GM12878 (cell line): ENCODE results near the gene MAML2. TPM values are rescaled to one million over a fixed set of nuclear protein-coding genes. Genes with fewer than 3 reads are reported as not detected.

Source experiments
- ATF3 ChIP-seq: IDR thresholded peaks from 2 replicates; pipeline ENCODE4 v1.6.1; 2011; ENCODE audit warnings: low read depth, mild to moderate bottlenecking, low read length, moderate library complexity, borderline replicate concordance; ENCODE audit errors: extremely low read depth
- BACH1 ChIP-seq: fragments of 450-650 bp; IDR thresholded peaks from 2 replicates; pipeline ENCODE4 v1.6.1; 2017; ENCODE audit warnings: mild to moderate bottlenecking, borderline replicate concordance
- BCLAF1 ChIP-seq: fragments of 450-650 bp; IDR thresholded peaks from 2 replicates; pipeline ENCODE4 v1.6.1; 2017; ENCODE audit warnings: antibody characterized with exemption, mild to moderate bottlenecking, moderate library complexity
- BHLHE40 ChIP-seq, 2 experiments: fragments of 450-650 bp in 1 of 2; IDR thresholded peaks; 2 replicates each; pipeline ENCODE4 v1.6.1; 2011 to 2017; ENCODE audit warnings: low read depth in 2 of 2, borderline replicate concordance in 1 of 2, improper control_type of control experiment in 1 of 2, low read length in 1 of 2, mild to moderate bottlenecking in 1 of 2
- CHD4 ChIP-seq: fragments of 200-600 bp; sonication (generic); IDR thresholded peaks from 2 replicates; pipeline ENCODE4 v1.6.1; 2016; ENCODE audit warnings: mild to moderate bottlenecking
- ELK1 ChIP-seq: IDR thresholded peaks from 2 replicates; pipeline ENCODE4 v1.6.1; 2012; ENCODE audit warnings: low read depth, low read length, improper control_type of control experiment
- ESRRA ChIP-seq: IDR thresholded peaks from 2 replicates; pipeline ENCODE4 v1.6.1; 2012; ENCODE audit warnings: mild to moderate bottlenecking, low read length, improper control_type of control experiment
- IRF4 ChIP-seq: IDR thresholded peaks from 2 replicates; pipeline ENCODE4 v1.6.1; 2011; ENCODE audit warnings: low read depth, low read length
- KAT2A ChIP-seq: conservative IDR thresholded peaks from 2 replicates; pipeline ENCODE4 v1.6.1; 2011; ENCODE audit warnings: low read depth, low read length; ENCODE audit not compliant: control insufficient read depth
- KLF5 ChIP-seq: fragments of 450-650 bp; IDR thresholded peaks from 2 replicates; pipeline ENCODE4 v1.6.1; 2014; ENCODE audit warnings: mild to moderate bottlenecking; ENCODE audit not compliant: partially characterized antibody
- MYB ChIP-seq: fragments of 150-350 bp; IDR thresholded peaks from 2 replicates; pipeline ENCODE4 v1.6.1; 2014; ENCODE audit warnings: mild to moderate bottlenecking, low read depth, low read length, borderline replicate concordance
- NFXL1 ChIP-seq: fragments of 450-650 bp; IDR thresholded peaks from 2 replicates; pipeline ENCODE4 v1.6.1; 2017; ENCODE audit warnings: antibody characterized with exemption, mild to moderate bottlenecking, borderline replicate concordance
- NFYB ChIP-seq: IDR thresholded peaks from 2 replicates; pipeline ENCODE4 v1.6.1; 2011; ENCODE audit warnings: low read depth, mild to moderate bottlenecking, low read length, improper control_type of control experiment, moderate library complexity; ENCODE audit not compliant: insufficient read depth
- PKNOX1 ChIP-seq: fragments of 450-650 bp; IDR thresholded peaks from 2 replicates; pipeline ENCODE4 v1.6.1; 2016; ENCODE audit warnings: mild to moderate bottlenecking
- POU2F2 ChIP-seq: IDR thresholded peaks from 3 replicates; pipeline ENCODE4 v1.6.1; 2011; ENCODE audit warnings: low read depth, mild to moderate bottlenecking, low read length, borderline replicate concordance
- RAD51 ChIP-seq: fragments of 450-650 bp; IDR thresholded peaks from 2 replicates; pipeline ENCODE4 v1.6.1; 2016; ENCODE audit warnings: moderate library complexity, mild to moderate bottlenecking, inconsistent platforms
- SIX5 ChIP-seq: IDR thresholded peaks from 2 replicates; pipeline ENCODE4 v1.6.1; 2011; ENCODE audit warnings: mild to moderate bottlenecking, low read depth, low read length, moderate library complexity; ENCODE audit not compliant: severe bottlenecking
- SMAD1 ChIP-seq: fragments of 450-650 bp; IDR thresholded peaks from 2 replicates; pipeline ENCODE4 v1.6.1; 2018; ENCODE audit warnings: mild to moderate bottlenecking, low read depth; ENCODE audit not compliant: partially characterized antibody
- ZNF622 ChIP-seq: fragments of 450-650 bp; IDR thresholded peaks from 2 replicates; pipeline ENCODE4 v1.6.1; 2017; ENCODE audit warnings: mild to moderate bottlenecking, inconsistent platforms
- ZZZ3 ChIP-seq: IDR thresholded peaks from 2 replicates; pipeline ENCODE4 v1.6.1; 2011; ENCODE audit warnings: low read depth; ENCODE audit not compliant: control insufficient read depth, insufficient read length
- polyA plus RNA-seq, 11 experiments: library from polyadenylated mRNA; depleted of rRNA in 4 of 11; unstranded in 6 of 11; stranded (reverse) in 5 of 11; fragments of >200 nt; fragmentation: Nextera tagmentation in 4 of 11; fragmentation: Illumina TruSeq in 1 of 11; extraction: Ambion mirVana in 4 of 11; extraction: Trizol in 1 of 11; gene quantifications; 1 replicate in 1 of 11; 2 replicates in 10 of 11; pipeline versions ENCODE4 v1.2.1 to v1.2.3, GENCODE V29; 2011 to 2016; ENCODE audit warnings: inconsistent platforms in 2 of 11, missing spikeins in 2 of 11, low read depth in 1 of 11
- total RNA-seq, 4 experiments: library from RNA; depleted of rRNA in 3 of 4; stranded (reverse); fragments of >200 nt in 3 of 4; fragmentation: Illumina TruSeq in 1 of 4; extraction: Trizol in 1 of 4; gene quantifications; 2 replicates each; pipeline versions ENCODE4 v1.2.1 to v1.2.3, GENCODE V29; 2013 to 2021
- TF ChIP-seq, protein P1 (sequence below): fragments of 450-650 bp; IDR thresholded peaks from 2 replicates; pipeline ENCODE4 v1.6.1; 2017; ENCODE audit warnings: mild to moderate bottlenecking, moderate library complexity

Gene MAML2
- total and polyA plus RNA-seq, 10 of the 15 experiments (the other 5 are each of a cell fraction or from before 2014, with no cell fraction given): 2.5 to 15.1 (median 12.0) TPM

GRCh38 chr11:96185220-96185768 lies 157.7 kb downstream of the MAML2 start (continued):
- 0 out of 4 replicates have a peak, but pooled peaks of 1 of the 2 experiments have one; percentile 36 for TF ChIP-seq BHLHE40 (IDR thresholded peaks at IDR 0.05; ENCODE audit: borderline replicate concordance in 1 of 2, low read depth in 2 of 2, low read length in 1 of 2)
- TF ChIP-seq KLF5: no peak
- no peak for TF ChIP-seq RAD51
- no peak for TF ChIP-seq ATF3
- TF ChIP-seq PKNOX1: no peak
- TF ChIP-seq ZNF622: no peak
- no peak for TF ChIP-seq KAT2A
- peak; percentile 60; the same call in 1 of the 3 replicates for TF ChIP-seq POU2F2
- TF ChIP-seq BCLAF1: no peak
- TF ChIP-seq ESRRA: no peak
- TF ChIP-seq NFXL1: no peak
- no peak for TF ChIP-seq MYB
- TF ChIP-seq, protein P1, sequence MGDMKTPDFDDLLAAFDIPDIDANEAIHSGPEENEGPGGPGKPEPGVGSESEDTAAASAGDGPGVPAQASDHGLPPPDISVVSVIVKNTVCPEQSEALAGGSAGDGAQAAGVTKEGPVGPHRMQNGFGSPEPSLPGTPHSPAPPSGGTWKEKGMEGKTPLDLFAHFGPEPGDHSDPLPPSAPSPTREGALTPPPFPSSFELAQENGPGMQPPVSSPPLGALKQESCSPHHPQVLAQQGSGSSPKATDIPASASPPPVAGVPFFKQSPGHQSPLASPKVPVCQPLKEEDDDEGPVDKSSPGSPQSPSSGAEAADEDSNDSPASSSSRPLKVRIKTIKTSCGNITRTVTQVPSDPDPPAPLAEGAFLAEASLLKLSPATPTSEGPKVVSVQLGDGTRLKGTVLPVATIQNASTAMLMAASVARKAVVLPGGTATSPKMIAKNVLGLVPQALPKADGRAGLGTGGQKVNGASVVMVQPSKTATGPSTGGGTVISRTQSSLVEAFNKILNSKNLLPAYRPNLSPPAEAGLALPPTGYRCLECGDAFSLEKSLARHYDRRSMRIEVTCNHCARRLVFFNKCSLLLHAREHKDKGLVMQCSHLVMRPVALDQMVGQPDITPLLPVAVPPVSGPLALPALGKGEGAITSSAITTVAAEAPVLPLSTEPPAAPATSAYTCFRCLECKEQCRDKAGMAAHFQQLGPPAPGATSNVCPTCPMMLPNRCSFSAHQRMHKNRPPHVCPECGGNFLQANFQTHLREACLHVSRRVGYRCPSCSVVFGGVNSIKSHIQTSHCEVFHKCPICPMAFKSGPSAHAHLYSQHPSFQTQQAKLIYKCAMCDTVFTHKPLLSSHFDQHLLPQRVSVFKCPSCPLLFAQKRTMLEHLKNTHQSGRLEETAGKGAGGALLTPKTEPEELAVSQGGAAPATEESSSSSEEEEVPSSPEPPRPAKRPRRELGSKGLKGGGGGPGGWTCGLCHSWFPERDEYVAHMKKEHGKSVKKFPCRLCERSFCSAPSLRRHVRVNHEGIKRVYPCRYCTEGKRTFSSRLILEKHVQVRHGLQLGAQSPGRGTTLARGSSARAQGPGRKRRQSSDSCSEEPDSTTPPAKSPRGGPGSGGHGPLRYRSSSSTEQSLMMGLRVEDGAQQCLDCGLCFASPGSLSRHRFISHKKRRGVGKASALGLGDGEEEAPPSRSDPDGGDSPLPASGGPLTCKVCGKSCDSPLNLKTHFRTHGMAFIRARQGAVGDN: no peak
- TF ChIP-seq ZZZ3: no peak
- TF ChIP-seq BACH1: no peak
- TF ChIP-seq ELK1: no peak
- TF ChIP-seq NFYB: no peak
- 0 out of 2 replicates have a peak, but pooled peaks have one; percentile 44 for TF ChIP-seq IRF4
- TF ChIP-seq CHD4: no peak
- no peak for TF ChIP-seq SMAD1
- TF ChIP-seq SIX5: no peak
